Femur (tissue), 1 donor: Measurements from ENCODE around the gene SURF4.
"Not testable (repeated sequence)": the region's sequence is repeated elsewhere in the genome, so short reads cannot be mapped to it uniquely, and the experiment has no call there.

Experiments
- DNase-seq: peaks from one replicate; pipeline ENCODE4 v3.0.0-alpha.2; 2017

The SURF4 gene

DNA sequence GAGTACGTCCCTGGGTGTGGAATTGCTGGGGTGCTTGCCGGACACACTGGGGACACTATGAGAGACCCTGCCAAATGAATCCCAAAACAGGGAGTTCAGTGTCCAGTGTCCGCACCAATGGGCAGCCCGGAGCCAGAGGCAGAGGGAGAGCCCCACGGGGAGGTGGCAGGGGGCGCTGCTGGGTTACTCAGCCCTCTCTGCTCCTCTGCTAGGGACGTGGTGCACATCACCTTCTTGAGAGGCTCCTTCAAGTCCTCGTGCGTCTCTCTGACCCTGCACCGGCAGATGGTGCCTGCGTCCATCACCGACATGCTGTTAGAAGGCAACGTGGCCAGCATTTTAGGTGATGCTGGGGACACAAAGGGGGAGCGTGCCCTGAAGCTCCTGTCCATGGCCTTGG lies 21.1 kb upstream of the SURF4 start:
- DNase-seq, result no peak

DNA sequence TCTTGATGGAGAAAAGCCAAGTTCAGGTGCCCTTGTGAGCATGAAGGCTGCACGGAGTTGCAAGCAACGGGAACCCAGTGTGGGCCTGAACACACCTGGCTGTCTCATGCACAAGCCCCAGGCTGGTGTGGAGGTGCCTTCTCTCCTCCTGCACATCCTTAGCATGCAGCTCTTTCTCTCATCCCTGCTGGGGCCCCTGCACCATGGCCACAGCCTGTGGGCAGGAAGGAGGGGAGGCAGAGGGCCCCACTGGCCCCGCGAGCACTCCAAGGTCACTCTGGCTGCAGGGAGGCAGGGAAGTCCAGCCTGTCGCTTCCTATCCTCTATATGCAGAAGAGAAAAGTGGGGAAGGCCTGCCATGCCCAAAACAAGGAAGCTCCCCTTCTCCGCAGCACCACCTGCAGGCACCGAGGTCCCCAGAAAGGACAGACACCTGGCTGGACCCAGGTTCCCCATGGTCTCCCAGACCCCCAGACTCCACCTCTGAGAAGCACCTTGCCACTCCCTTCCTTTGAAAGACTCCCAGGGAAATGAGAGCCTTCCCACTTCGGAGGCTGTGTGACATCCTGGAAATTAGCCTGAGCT lies 18.9 kb upstream of the SURF4 start:
- no peak for DNase-seq

DNA sequence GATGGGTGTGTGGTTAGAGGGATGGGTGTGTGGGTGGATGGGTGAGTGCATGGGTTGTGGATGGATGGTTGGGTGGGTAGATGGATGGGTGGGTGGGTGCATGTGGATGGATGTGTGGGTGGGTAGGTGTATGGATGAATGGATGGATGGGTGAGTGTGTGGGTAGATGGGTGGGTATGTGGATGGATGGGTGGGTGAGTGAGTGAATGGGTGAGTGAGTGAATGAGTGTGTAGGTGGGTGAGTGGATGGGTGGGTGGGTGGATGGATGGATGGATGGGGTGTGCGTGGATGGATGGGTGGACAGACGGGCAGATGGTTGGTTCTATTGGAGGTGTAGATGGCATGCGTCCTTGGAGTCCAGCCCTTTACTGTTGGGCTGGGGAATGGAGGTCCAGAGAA lies 17.5 kb upstream of the SURF4 start:
- DNase-seq, result no peak

DNA sequence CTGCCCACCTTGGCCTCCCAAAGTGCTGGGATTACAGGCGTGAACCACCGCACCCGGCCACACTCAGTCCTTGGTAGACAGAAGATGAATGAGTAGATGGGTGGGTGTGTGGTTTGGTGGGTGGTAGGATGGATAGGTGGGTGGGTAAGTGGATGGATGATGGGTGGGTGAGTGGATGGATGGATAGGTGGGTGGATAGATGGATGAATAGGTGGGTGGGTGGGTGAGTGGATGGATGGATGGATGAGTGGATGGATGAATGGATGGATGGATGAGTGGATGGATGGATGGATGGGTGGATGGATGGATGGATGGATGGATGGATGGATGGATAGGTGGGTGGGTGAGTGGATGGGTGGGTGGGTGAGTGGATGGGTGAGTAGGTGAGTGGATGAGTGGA lies 16.4 kb upstream of the SURF4 start:
- DNase-seq, result not testable (repeated sequence)

DNA sequence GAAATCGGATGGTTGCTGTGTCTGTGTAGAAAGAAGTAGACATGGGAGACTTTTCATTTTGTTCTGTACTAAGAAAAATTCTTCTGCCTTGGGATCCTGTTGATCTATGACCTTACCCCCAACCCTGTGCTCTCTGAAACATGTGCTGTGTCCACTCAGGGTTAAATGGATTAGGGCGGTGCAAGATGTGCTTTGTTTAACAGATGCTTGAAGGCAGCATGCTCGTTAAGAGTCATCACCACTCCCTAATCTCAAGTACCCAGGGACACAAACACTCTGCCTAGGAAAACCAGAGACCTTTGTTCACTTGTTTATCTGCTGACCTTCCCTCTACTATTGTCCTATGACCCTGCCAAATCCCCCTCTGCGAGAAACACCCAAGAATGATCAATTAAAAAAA lies 15.6 kb upstream of the SURF4 start:
- not testable (repeated sequence) for DNase-seq

DNA sequence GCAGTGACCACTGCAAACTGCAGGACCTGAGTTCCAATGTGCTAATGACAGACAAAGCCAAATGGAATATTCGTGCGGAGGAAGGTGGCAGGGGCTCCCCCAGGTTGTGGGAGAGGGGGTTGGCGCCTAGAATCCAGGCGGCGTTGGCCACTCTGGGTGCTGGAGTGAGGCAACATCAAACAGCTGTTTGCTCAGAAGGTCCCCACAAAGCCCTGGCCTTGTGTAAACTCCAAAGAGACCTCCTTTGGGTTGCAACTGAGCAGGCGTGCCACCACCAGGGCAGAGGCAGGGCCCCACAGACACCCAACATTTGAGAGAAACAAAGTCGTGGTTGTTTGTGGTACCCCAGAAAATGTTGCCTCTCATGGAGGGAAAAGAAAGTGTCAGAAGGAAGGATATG lies 14.9 kb upstream of the SURF4 start:
- DNase-seq, result no peak

DNA sequence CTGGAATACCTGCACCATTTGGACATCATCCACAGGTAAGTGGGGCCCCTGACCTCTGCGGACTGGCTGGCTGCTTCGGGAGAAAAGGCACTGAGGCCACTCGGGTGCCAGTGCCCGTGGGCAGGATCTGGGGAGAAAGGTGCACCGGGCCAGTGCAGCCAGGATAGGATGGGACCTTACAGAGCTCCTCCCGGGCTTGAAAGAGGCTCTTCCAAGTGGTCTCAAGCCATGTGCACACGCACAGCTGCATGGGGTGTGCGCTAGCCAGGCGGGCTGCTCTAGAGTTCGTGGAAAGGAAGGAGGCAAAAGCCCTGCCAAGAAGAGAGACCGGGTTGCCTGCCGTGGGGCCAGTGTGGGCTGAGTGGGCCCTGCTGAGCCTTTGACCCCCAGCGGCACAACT lies 13.7 kb upstream of the SURF4 start:
- DNase-seq, result no peak

DNA sequence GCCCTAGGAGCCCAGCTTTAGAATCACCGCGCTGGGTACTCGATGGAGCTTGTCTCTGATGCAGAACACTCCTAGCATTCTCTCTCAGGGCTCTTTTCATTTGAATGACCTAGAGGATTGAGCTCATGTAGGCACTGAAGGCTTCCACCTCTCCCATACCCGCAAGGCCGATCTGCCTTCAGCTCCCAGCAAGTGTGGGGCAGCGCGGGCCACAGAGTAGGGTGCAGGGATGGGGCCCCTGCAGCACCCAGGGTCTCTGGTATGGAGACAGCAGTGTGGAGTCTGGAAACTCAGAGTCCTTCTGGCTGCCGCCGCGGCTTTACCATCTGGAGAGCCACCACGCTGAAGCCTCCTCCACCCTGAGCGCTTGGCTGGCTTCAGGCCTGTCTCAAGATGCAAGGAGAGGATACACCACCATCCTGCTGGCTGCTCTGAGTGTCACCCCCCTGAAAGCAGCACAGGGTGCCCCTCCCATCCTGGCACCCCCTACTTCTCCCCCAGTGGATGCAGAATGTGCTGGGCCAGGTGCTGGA lies 13.2 kb upstream of the SURF4 start:
- DNase-seq, result no peak

DNA sequence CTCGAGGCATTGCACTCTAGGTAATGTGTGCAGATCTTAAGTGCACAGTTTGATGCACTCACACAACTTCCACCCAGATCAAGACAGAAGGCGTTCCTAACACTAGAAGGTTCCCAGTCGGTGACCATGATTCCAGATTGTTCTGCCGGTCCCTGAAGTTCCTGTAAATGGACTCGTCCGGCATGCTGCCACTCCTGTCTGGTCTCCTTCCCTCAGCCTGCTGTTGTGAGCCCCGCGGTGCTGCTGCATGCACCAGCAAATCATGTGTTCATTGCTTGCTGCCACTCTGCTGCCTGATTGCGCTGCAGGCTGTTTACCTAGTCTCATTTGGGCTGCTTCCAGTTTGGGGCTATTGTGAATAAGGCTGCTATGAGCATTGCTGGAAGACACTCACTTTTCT lies 11.8 kb upstream of the SURF4 start:
- DNase-seq, result no peak

DNA sequence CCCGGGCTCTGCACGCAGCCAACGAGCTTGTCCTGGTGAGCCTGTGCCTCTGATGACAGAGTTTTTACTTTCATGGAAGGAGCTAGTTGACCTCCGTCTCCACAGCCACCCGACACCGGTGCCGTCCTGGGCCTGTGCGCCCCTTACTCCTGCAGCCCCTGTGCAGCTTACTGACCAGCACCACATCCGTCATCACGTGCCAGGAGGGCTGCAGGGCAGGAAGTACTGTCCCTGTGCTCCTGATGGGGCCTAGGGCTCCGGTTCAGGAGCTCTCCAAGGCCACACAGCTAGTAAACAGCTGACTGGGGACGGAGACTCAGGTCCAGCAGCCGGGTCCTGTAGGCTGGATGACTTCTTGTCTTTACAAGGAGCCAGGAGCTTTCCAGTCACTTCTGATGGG lies 10.5 kb upstream of the SURF4 start:
- no peak for DNase-seq

DNA sequence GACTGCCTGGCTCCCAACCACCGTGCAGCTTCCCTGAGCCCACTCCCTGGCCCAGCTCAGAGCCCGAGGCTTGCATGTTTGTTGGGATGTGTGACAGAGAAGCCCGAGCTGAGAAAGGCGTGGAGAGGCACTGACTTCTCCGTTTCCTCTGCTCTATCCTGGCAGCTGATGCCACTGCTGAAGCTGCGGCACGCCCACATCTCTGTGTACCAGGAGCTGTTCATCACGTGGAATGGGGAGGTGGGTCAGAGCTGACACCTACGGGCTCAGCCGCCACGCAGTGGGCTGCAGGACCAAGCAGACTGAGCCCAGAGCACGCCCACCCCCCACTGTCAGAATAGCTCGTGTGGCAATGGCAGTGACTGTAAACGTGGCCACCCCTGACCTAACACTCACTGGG lies 9.6 kb upstream of the SURF4 start:
- DNase-seq, result no peak

DNA sequence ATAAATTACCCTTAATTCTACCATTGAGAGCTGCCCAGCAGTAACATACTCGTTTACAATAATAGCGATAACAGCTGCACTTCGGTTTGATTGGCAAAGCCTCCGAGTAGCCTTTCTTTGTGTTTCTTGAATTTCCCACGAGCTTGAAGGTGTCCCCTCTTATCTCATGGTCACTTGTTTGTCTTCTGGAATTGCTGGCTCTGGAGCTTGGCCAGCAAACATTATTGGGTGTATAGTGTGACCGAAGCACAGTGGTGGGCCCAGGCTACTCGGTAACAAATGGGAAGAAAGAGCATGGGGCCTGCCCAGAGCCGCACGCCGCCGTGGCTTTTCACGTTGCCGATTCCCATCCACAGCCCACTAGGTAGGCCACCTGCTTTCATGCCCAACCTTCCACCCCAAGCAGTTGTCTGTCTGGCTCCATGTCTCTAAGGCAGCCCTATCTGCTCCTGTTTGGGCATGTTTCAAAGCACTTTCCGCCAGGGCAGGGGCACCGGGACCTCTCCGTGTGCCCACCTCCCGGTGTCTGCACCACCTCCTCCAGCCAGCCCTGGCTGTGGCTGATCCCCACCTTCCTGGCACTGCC lies 9.0 kb upstream of the SURF4 start:
- DNase-seq, result no peak

DNA sequence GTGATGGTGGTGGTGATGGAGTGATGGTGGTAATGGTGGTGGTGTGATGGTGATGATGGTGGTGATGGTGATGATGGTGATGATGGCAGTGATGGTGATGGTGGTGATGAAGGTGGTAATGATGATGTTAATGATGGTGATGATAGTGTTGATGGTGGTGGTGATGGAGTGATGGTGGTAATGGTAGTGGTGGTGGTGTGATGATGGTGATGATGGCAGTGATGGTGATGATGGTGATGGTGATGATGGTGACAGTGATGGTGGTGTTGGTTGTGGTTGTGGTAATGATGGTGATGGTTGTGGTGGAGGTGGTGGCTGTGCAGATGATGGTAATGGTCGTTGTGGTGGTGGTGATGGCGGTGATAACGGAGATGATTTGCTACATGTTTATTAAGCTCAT lies 7.6 kb upstream of the SURF4 start:
- no peak for DNase-seq

DNA sequence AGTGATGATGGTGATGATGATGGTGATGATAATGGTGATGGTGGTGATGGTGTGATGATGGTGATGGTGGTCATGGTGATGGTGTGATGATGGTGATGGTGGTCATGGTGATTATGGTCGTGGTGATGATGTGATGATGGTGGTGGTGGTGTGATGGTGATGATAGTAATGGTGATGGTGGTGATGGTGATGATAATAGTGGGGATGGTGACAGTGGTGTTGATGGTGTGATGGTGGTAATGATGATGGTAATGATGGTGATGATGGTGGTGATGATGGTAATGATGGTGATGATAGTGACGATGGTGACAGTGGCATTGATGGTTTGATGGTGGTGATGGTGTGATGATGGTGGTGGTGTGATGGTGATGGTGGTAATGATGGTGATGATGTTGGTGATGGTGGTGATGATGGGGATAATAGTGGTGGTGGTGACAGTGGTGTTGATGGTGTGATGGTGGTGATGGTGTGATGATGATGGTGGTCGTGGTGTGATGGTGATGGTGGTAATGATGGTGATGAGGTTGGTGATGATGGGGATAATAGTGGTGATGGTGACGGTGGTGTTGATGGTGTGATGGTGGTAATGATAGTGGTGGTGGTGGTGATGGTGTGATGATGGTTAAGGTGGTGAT lies 6.8 kb upstream of the SURF4 start:
- DNase-seq, result no peak

DNA sequence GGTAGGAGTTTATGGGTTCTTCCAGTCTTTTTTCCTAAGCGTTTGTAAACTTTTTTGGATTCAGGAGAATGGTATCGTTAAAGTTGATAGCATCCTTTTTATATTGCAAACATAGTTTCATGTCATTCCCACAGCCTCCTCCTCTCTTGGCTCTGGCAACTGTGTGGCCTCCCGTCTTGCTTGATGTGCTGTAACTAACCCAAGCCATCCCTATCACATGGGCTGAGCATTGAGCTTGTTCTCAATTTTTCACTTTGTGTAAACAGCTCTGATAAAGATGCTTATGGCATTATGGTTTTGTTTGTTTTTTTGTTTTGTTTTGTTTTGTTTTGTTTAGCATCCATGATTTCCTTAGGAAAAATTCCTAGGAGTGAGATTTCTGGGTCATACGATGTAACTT lies 4.9 kb upstream of the SURF4 start:
- DNase-seq, result no peak

DNA sequence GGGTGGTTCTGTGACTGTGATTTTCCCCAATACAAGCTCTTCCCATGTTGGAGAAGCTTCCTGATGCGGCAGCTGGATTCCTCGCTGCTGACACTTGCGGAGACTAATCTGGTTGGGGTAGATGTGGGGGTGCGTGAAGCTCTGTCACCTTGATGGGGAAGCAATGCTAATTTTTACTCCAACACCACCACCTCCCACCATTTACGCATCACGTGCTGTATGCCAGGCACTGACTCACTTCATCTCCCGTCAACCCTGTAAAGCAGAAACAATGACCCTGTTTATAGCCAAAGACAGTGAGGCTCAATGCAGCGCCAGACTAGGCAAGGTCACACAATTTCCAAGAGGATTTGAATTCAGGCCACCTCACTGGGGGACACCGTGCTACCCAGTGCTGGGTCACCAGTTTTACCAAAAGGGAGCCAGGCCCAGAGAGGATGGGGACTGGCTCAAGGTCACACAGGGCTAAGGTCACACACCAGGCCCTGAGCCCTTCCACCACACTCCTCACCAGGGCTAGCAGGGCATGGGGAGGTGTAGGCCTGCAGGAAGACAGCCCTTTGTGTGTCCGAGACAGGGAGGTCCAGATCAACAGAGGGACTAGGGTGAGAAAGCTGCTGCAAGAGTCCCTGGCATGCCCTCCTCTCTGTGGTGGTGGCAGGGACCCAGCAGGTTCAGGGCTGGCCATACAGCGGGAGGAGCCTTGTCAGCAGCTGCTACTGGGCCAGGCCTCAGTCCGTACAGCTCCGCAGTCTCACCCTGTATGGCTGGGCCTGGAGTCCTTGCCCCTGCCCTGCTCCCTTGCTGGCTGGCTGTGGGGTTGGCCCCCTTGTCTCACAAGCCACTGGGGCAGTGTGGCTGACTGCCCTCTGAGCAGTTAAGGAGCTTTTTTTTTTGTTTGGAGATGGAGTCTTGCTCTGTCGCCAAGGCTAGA lies 3.6 kb upstream of the SURF4 start:
- DNase-seq, result no peak

DNA sequence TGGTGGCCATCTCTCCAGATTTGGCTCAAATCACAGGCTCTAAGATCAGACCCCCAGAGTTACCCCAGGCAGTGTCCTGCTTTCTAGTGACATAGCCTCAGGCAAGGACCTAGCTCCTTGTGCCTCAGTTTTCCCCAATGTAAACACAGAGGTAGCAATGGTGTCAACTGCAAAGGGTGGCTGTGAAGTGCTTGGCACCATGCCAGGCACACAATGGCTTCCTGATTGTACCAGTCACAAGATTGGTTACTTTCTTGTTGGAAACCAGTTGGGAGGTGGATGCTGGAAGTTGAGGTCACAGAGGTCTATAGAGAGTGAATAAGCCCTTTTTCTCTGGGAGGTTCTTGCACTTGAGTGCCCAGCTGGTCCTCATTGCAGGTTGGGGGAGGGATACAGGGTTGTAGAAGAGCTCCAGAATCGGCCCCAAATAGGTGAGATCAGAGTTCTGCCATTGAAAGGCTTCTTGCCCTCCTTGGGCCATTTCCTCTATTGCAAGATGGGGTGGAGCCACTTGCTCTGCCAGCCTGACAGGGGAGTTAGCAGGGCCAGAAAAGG lies 2.6 kb upstream of the SURF4 start:
- DNase-seq, result no peak

DNA sequence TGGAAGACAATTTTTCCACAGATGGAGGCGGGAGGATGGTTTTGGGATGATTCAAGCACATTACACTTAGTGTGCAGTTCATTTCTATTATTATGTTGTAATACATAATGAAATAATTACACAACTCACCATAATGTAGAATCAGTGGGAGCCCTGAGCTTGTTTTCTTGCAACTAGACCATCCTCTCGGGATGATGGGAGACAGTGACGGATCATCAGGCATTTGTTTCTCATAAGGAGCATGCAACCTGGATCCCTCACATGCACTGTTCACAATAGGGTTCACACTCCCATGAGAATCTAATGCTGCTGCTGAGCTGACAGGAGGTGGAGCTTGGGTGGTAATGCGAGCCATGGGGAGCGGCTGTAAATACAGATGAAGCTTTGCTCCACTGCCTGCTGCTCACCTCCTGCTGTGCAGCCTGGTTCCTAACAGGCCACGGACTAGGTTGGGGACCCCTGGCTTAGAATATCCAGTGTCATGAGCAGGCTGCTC lies 1.9 kb upstream of the SURF4 start:
- no peak for DNase-seq

DNA sequence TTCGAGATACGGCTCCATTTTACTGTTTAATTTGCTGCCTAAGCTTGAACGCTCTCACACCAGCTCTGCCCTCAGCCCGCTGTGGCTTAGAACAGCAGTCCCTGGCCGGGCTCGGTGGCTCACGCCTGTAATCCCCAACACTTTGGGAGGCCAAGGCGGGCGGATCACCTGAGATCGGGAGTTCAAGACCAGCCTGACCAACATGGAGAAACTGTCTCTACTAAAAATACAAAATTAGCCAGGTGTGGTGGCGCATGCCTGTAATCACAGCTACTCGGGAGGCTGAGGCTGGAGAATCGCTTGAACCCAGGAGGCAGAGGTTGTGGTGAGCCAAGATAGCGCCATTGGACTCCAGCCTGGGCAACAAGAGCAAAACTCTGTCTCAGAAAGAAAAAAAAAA lies 1.4 kb upstream of the SURF4 start:
- not testable (repeated sequence) for DNase-seq

DNA sequence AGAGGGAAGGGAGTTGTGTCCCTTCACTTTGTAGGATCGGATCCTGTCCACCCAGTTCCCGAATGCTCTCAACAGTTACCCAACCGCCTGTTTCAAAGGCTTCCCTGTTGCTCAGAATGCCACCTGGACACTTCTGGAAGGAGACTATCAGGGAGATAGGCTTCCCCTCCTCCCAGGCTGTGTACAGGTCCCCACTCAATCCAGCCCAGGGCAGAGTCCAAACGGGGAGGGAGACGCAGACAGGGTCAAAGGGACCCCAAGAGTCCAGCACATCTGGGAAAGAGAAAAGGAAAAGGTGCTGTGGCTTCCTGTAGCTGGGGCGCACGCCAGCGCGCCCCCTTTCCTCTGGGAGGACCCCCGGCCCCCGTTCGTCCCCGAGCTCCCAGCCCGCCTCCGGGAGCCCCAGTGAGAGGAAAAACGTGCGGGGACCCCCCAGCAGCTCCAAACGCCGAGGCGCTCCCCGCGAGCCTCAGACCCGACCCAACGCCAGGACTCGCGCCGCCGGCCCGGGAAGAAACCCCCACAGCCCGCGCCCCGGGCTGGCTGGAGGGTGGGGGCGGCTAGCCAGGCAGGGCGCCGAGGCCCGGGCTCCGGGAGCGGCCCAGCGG lies 640 bp downstream of the SURF4 start:
- DNase-seq, result peak; percentile 55

DNA sequence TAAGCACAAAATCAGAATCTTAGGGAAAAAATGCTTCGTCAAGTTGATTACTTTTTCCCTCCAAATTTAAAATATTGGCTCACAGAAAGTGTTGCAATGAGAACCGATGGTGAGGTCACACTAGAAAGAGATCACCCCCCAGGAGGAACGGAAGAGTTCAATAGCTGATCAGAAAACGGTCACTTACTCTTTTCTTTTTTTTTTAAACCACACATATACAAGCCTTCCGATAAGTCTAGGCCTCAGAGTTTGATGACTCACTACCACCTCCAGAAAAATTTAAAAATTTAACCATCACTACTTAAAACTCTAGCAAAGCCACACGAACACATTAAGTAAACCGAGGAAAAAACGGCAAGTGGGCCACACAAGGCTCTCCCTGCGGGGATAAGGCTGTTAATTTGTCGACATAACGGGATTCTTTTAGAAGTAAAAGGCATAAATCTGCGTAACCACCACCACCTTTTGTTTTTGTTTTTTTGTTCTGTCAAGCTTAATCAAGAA lies 1.2 kb downstream of the SURF4 start:
- no peak for DNase-seq

DNA sequence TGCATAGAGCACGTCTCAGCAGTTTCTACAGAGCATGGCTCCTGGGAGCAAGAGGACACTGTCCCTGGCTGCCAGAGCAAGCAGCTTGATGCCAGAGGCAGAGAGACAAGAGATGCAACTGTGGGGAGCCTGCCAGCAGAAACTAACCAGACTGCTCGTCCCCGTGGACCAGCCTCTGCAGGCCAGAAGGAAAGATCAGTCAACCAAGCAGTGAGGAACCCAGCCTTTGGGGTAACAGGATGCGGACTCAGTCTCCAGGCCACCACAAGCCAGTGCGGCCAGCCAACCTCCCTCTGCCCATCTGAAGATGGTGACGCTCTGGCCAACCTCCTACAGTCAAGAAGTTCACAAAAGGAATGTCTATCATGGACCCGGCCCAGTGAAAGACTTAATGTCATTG lies 3.7 kb downstream of the SURF4 start:
- DNase-seq, result no peak
